ENCODE data around the gene TSC22D3.

DNA sequence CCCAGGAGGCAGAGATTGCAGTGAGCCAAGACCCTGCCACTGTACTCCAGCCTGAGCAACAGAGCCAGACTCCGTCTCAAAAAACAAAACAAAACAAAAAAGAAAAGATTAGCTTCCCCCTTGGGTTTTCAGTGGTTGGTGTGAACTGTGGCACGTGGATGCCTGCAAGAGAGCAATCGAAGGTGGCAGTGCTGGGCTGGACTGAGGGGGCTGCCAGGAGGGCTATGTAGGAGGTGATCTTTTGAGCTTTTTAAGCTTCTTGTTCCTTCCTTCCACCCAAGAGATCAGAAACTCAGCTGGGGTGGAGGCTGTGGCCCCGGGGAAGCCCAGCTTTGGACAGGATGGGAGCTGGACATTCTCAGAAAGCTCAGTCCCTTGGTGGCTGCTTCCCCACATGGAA, 97.7 kb downstream of the TSC22D3 start:
- TF ChIP-seq, protein P1, sequence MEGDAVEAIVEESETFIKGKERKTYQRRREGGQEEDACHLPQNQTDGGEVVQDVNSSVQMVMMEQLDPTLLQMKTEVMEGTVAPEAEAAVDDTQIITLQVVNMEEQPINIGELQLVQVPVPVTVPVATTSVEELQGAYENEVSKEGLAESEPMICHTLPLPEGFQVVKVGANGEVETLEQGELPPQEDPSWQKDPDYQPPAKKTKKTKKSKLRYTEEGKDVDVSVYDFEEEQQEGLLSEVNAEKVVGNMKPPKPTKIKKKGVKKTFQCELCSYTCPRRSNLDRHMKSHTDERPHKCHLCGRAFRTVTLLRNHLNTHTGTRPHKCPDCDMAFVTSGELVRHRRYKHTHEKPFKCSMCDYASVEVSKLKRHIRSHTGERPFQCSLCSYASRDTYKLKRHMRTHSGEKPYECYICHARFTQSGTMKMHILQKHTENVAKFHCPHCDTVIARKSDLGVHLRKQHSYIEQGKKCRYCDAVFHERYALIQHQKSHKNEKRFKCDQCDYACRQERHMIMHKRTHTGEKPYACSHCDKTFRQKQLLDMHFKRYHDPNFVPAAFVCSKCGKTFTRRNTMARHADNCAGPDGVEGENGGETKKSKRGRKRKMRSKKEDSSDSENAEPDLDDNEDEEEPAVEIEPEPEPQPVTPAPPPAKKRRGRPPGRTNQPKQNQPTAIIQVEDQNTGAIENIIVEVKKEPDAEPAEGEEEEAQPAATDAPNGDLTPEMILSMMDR (IDR thresholded peaks at IDR 0.05): no peak
- no peak for TF ChIP-seq EP300 (IDR thresholded peaks at IDR 0.05)

Measured in tibial nerve (tissue), 4 donors.